Measurements from ENCODE around the gene ALDH18A1. TPM values are rescaled to one million over a fixed set of nuclear protein-coding genes. Genes with fewer than 3 reads are reported as not detected.

Gene ALDH18A1
- total RNA-seq, 1 experiment from 2014 or later, result 70.3 TPM

- ChIA-PET POLR2A (ENCODE audit: unreplicated experiment) (no interaction called here), CTCF (no interaction called here)
- no peak overlapping the region for H3K4me2 ChIP-seq (ENCODE audit: low read length)
- DNase-seq, result no peak
- H3F3A ChIP-seq (ENCODE audit: low read length, unreplicated experiment), result no peaks in the 10 kb centered on the region
- H3K79me2 ChIP-seq (ENCODE audit: low read length), result no peaks in the 10 kb centered on the region
- ATAC-seq, result no peak
- no peak overlapping the region for H3K4me3 ChIP-seq (ENCODE audit: low read length)
- H3K9me3 ChIP-seq (ENCODE audit: low read length), result no peaks in the 10 kb centered on the region
- no peaks in the 10 kb centered on the region for H3K4me1 ChIP-seq (ENCODE audit: insufficient read depth, low read length)
- H2AFZ ChIP-seq (ENCODE audit: low read length), result no peak overlapping the region
- H4K20me1 ChIP-seq (ENCODE audit: low read length), result no peaks in the 10 kb centered on the region
- no peak for TF ChIP-seq CTCF (conservative IDR thresholded peaks at IDR 0.05; ENCODE audit: low read depth, low read length)
- no peak for TF ChIP-seq EZH2phosphoT487 (IDR thresholded peaks at IDR 0.05; ENCODE audit: borderline replicate concordance, low read length)
- no peak for TF ChIP-seq EZH2 (IDR thresholded peaks at IDR 0.05; ENCODE audit: low read length, unreplicated experiment)
- no peak overlapping the region for H3K9ac ChIP-seq (ENCODE audit: low read length)
- intact Hi-C loops (cut with micrococcal nuclease), result no loop called here
- no peaks in the 10 kb centered on the region for H3K27me3 ChIP-seq (ENCODE audit: low read length)
- H3K27ac ChIP-seq (ENCODE audit: low read length), result no peak overlapping the region
- H3K9me2 ChIP-seq (replicated peaks; ENCODE audit: low read length), result no peaks in the 10 kb centered on the region
- no TSS peak for BruUV-seq (replicated peaks)
- H3K36me3 ChIP-seq (ENCODE audit: low read depth, low read length), result peaks cover 25% of the 10 kb centered on the region
Observed at GRCh38 chr10:95635319-95635733, 21.2 kb downstream of the ALDH18A1 start.

- CTCF ChIA-PET, result no interaction called here
- no TSS peak for BruUV-seq (replicated peaks)
- ATAC-seq, result peak; percentile 43; the same call in 1 of the 2 replicates
Observed at GRCh38 chr10:95628786-95629185, 27.7 kb downstream of the ALDH18A1 start.

More at GRCh38 chr10:95628786-95629185, 27.7 kb downstream of the ALDH18A1 start:
- no peak overlapping the region for H3K9ac ChIP-seq (ENCODE audit: low read length)
- H3K4me3 ChIP-seq (ENCODE audit: low read length), result no peak overlapping the region
- H3K79me2 ChIP-seq (ENCODE audit: low read length), result no peaks in the 10 kb centered on the region
- no peaks in the 10 kb centered on the region for H3K4me1 ChIP-seq (ENCODE audit: insufficient read depth, low read length)
- TF ChIP-seq EZH2 (IDR thresholded peaks at IDR 0.05; ENCODE audit: low read length, unreplicated experiment), result no peak
- no peak for TF ChIP-seq CTCF (conservative IDR thresholded peaks at IDR 0.05; ENCODE audit: low read depth, low read length)
- TF ChIP-seq EZH2phosphoT487 (IDR thresholded peaks at IDR 0.05; ENCODE audit: borderline replicate concordance, low read length), result no peak
- no peak for DNase-seq
- no peak overlapping the region for H3K27ac ChIP-seq (ENCODE audit: low read length)
- H3K36me3 ChIP-seq (ENCODE audit: low read depth, low read length), result peaks cover 27% of the 10 kb centered on the region
- no peak overlapping the region for H2AFZ ChIP-seq (ENCODE audit: low read length)
- POLR2A ChIA-PET (ENCODE audit: unreplicated experiment), result no interaction called here
- intact Hi-C loops (cut with micrococcal nuclease), result no loop called here
- H3K9me2 ChIP-seq (replicated peaks; ENCODE audit: low read length), result no peaks in the 10 kb centered on the region
- no peaks in the 10 kb centered on the region for H3K27me3 ChIP-seq (ENCODE audit: low read length)
- H4K20me1 ChIP-seq (ENCODE audit: low read length), result no peaks in the 10 kb centered on the region
- no peaks in the 10 kb centered on the region for H3F3A ChIP-seq (ENCODE audit: low read length, unreplicated experiment)
- no peak overlapping the region for H3K4me2 ChIP-seq (ENCODE audit: low read length)
- H3K9me3 ChIP-seq (ENCODE audit: low read length), result no peaks in the 10 kb centered on the region

Measured in PC-3 (cell line).